HG03095 (cell line): ENCODE measurements around the gene PAGR1.
A peak's percentile ranks its signal among the peaks of the same experiment; 100 is the strongest.
"Not testable (repeated sequence)": the region's sequence is repeated elsewhere in the genome, so short reads cannot be mapped to it uniquely, and the experiment has no call there.

ENCODE experiments used
- ATAC-seq: cut with Tn5 transposase; IDR thresholded peaks from one replicate; pipeline ENCODE4 v1.9.1; 2021; ENCODE audit warnings: moderate library complexity; ENCODE audit not compliant: unreplicated experiment

The PAGR1 gene

GRCh38 chr16:29815793-29816693, at the start of gene PAGR1:
Gene PAGR1, plus strand, starts transcription at chr16:29816152. Its CDS starts 374 bp downstream, at chr16:29816526.
- ATAC-seq, result peak; percentile 43

- no peak for ATAC-seq
These were observed 49.4 kb upstream of the PAGR1 start for GRCh38 chr16:29766571-29766970.

GRCh38 chr16:29767062-29767461, 48.9 kb upstream of the PAGR1 start:
- no peak for ATAC-seq

DNA sequence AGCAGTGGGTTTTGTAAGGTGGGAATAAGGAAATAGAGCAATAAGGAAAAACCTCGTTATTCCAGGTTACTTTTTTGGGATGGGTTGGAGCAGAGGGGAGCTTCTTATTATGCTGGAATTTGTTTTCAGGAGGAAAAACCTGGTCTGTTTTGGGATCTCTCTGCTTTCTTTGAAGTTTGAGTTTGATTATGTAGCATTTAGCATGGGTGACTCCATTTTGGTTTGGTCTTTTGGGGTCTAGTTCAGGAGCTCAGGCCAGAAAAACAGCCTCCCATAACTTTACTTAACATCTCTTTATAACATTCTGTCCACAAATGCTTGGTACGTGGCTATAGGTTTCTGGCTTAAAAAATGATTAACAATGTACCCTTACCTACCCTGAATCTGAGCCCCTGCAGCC, 46.4 kb upstream of the PAGR1 start:
- ATAC-seq, result no peak

DNA sequence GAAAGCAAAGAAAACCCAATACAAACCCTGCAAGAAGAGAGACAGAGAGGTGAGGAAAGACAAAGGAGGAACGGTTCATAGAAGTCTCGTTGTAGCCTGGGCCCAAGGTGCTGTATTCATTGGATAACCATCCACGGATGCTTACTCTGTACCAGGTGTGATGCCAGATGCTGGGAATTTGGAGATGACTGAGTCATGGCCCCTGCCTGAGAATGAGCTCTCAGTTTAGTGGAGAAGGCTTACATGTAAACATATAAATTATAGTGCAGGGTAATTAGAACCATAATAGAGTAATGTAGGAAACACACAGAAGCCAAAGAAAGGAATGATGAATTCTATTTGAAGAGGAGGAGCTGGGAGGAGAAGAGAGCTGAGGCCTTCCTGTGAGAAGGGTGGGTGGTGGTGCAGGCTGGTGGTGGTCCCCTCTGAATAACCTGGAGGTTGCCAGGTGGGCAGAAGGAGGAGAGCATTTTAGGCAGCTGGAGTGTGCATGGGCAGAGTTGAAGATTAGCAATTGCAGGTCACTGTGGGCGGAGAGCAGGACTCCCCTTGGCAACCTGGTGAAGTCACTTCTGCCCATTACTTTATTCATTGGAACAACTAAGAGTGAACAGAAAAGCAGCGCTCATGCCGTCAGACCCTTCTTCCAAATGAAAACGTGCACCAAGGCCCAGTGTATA, 45.6 kb upstream of the PAGR1 start:
- ATAC-seq, result no peak

GRCh38 chr16:29772330-29772729, 43.6 kb upstream of the PAGR1 start:
- ATAC-seq, result not testable (repeated sequence)

DNA sequence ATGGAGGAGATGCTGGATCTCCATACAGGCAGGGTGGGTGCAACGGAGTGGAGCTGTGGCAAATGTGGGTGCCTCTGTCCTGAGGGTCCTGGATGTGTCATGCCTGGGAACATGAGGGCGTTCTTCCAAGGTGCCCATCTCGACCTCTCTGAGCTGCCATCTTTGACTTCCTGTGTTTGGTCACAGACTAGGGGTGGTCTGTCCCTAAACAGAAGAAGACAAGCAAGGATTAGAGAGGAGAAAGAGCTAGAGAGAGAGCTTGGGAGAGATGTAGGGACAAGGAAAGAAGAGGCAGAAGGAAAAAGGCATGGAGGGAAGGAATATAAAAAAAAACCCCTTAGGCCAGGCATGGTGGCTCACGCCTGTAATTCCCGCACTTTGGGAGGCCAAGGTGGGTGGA, 41.2 kb upstream of the PAGR1 start:
- ATAC-seq, result no peak

DNA sequence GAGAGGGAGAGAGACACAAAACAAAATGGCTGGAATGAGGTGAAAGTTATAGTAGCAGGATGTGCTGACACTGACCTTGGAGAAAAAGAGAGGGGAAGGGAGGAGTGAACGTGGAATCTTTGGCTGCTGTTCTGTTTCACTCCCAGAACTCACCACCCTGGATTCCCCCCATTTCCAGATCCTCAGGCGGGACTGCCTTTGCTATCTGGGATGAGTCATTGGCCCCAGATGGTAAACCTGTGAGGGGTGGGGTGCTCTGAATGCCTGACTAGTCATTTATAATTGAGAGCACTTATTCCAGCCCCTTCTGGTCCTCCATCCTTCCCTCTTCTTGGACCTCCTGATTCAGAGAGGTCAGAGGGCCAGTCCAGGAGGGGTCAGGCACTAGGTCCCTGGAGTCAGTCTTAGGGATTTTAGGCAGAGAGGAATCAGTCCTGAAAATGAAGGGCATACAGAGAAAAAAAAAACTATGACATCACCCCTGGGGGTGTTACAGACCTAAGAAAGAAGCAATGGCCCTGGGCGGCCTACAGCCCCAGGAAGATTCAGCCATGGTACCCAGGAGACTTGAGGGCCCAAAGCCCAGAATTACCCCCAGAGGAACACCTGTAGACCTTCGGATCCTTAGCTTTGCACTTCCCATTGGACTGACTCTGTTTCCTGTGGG, 40.1 kb upstream of the PAGR1 start:
- ATAC-seq, result no peak

DNA sequence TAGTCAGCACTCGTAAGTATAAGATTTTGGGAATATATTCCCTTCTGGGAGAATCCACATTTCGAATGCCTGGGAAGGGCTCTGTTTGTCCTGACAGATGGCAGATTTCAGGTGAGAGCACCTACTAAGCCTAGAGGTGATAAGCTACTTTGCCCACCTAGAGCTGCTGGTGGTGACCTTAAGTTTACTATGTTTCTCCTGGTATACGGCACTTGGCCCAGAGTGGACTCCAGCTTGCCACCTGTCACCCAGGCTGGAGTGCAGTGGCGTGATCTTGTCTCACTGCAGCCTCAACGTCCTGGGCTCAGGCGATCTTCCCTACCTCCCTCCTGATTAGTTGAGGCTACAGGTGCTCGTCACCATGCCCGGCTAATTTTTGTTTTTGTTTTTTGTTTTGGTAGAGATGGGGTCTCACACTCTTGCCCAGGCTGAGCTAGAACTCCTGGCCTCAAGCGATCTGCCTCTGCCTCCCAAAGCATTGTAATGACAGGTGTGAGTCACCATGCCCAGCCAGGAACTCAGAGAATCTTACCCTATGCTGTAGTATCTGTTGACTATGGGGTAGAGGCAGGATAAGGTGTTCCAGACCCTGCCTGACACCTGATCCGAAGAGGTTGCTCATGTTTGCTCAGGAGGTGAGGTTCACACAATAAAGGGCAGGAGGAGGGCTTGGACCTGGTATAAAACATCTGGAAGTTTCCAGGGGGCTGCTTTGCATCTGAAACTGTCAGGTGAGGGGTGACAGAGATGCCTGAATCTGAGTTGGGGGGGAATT, 38.2 kb upstream of the PAGR1 start, which contains the start of gene ZG16:
Gene ZG16, plus strand, starts transcription at position 681 of the 775 bp plus-strand sequence. CDS start 1,011 bp downstream, outside the sequence.
- ATAC-seq, result no peak

DNA sequence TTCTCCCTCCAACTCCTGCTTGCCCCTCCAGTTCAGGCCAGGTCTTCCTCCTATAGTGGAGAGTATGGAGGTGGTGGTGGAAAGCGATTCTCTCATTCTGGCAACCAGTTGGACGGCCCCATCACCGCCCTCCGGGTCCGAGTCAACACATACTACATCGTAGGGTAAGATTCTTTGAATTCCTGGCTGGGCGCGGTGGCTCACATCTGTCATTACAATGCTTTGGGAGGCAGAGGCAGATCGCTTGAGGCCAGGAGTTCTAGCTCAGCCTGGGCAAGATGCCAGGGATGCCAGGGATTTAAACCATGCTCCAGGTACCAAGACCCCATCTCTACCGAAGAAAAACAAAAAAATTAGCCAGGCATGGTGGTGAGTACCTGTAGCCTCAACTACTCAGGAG, 36.5 kb upstream of the PAGR1 start:
- no peak for ATAC-seq

- not testable (repeated sequence) for ATAC-seq
These were observed 32.6 kb upstream of the PAGR1 start for GRCh38 chr16:29783094-29783953.

GRCh38 chr16:29784157-29784556, 31.8 kb upstream of the PAGR1 start:
- ATAC-seq, result no peak

DNA sequence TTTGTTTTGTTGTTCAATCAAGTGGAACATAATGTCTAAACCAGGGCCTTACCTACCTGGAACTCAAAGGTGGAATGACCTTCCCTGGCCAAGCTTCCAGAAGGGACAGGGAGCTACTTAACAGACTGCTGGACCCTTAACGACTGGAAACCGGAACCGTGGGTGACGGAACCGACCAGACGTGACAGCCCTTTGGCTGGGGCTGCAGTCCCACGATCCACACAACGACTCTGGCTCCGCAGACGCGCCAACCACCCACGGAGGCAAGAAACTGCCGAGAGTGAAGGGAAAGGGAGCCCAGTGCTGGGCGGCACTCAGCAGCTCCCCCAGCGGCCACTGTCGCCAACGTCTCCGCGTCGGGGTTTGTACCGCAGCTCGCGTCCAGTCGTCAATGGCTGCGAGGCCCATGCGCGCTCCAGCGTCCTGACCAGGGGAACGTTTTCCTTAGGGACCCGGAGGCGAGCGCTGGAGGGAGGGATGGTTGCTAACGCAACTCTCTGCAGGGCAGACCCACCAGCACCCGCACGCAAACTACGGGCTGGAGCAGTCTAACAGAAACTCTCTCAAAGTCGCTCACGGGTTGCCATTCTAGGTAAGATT, 31.0 kb upstream of the PAGR1 start:
- ATAC-seq, result no peak

GRCh38 chr16:29787155-29787554, 28.8 kb upstream of the PAGR1 start:
- not testable (repeated sequence) for ATAC-seq

DNA sequence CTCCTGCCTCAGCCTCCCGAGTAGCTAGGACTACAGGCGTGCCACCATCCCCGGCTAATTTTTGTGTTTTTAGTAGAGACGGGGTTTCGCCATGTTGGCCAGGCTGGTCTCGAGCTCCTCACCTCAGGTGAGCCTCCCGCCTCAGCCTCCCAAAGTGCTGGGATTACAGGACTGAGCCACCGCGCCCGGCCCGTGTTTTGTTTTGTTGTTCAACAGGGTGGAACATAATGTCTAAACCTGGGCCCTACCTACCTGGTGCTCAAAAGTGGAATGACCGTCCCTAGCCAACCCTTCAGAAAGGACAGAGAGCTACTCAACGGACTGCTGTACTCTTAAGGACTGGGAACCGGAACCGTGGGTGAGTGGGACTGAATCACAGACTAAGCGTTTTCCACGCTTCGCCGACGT, 26.2 kb upstream of the PAGR1 start:
- no peak for ATAC-seq

DNA sequence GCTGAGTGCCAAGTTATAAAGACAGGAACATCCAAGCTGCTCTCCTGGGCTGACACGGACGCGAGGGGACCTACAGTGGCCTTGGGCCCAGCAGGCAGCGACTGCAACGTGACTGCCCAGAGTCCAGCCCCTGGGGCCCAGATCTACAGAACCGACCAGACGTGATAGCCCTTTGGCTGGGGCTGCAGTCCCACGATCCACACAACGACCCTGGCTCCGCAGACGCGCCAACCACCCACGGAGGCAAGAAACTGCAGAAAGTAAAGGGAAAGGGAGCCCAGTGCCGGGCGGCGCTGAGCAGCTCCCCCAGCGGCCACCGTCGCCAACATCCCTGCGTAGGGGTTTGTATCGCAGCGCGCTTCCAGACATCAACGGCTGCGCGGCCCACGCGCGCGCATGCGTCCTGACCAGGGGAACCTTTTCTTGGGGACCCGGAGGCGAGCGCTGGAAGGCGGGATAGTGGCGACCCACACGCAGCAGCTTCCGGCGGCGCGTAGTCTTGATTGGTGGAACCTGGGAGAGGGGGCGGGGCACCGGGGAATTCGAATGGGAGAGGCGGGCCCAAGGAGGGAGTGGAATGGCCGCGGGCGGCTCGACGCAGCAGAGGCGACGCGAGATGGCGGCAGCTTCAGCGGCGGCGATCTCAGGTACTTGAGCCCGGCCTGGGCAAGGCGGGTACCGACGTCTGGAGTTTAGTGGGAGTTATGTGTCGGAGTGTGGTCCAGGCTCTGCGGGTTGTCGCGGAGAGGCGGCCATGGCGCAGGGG, 25.6 kb upstream of the PAGR1 start, which contains the start of gene KIF22:
Gene KIF22, plus strand, starts transcription at position 569 of the 766 bp plus-strand sequence. Its CDS starts 9 bp downstream, at position 578.
- ATAC-seq, result peak; percentile 92

DNA sequence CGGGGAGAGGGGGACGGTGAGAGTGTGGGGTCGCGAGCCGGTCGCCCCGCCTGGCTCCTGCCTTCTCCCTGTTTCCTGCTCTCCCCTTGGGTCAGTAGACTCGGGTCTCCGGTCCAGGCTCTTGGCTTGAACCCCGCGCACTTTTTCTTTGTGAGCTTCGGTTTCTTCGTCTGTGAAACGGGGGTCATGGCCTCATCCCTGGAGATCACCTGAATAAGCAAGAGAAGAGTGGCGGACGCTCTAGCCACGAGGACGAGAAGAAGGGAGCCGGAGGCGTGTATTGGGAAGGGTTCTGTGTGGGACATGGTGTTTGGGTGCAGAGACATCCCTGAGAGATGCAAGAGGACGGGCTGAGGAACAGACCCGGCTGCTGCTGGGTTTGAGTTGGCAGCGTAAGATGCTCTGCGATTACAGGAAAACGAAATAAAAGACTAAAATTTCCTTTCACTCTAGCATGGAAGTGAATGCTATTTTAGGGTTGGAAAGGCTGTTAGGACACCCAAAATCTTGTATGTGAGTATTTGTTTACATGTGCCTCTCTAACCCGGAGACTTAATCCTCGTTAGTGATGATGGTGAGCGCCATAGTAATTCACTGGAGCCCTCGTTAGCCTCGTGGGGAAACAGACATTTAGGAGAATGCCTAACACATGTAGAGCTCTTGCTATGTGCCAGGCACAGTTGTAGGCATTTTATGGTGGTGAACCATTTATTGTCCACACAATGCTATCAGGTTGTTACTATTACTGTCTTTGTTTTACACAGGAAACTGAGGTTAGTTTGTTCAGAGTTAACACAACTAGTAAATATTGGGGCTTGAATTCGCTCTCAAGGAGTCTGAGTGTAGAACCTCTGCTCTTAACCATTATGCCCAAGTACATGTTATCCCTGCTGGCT, 24.8 kb upstream of the PAGR1 start:
- no peak for ATAC-seq
